NCI-H2196 (cell line): Measurements from ENCODE around the gene CD34.

Experiments used
- DNase-seq: peaks from one replicate; lab custom pipeline; 2025; ENCODE audit not compliant: unreplicated experiment; lab: John Stamatoyannopoulos, UW

CD34 gene

GRCh38 chr1:207858281-207858680, 52.6 kb downstream of the CD34 start:
- no peak for DNase-seq

GRCh38 chr1:207857447-207857846, 53.5 kb downstream of the CD34 start:
- no peak for DNase-seq

- DNase-seq = no peak
Measured at GRCh38 chr1:207856276-207857023, 54.5 kb downstream of the CD34 start.

- DNase-seq = no peak
Measured at GRCh38 chr1:207854001-207854400, 56.9 kb downstream of the CD34 start.

GRCh38 chr1:207853372-207853757, 57.6 kb downstream of the CD34 start:
- DNase-seq = no peak

- DNase-seq = no peak
Measured at GRCh38 chr1:207852576-207853371, 58.2 kb downstream of the CD34 start.

GRCh38 chr1:207851696-207852095, 59.2 kb downstream of the CD34 start:
- DNase-seq = no peak

GRCh38 chr1:207850621-207851407, 60.1 kb downstream of the CD34 start:
- DNase-seq = no peak

- DNase-seq = no peak
Measured at GRCh38 chr1:207849646-207850045, 61.3 kb downstream of the CD34 start.

- no peak for DNase-seq
Measured at GRCh38 chr1:207849016-207849415, 61.9 kb downstream of the CD34 start.

- DNase-seq = peak; percentile 12
Measured at GRCh38 chr1:207848234-207848633, 62.7 kb downstream of the CD34 start.

GRCh38 chr1:207847116-207847515, 63.8 kb downstream of the CD34 start:
- DNase-seq = no peak

GRCh38 chr1:207845109-207845508, 65.8 kb downstream of the CD34 start:
- DNase-seq = no peak

- no peak for DNase-seq
Measured at GRCh38 chr1:207844371-207844770, 66.6 kb downstream of the CD34 start.

GRCh38 chr1:207842506-207842905, 68.4 kb downstream of the CD34 start:
- DNase-seq = no peak

GRCh38 chr1:207841901-207842300, 69.0 kb downstream of the CD34 start:
- DNase-seq = no peak

GRCh38 chr1:207841293-207841692, 69.6 kb downstream of the CD34 start:
- DNase-seq = no peak

GRCh38 chr1:207840380-207840779, 70.5 kb downstream of the CD34 start:
- DNase-seq = no peak

GRCh38 chr1:207839083-207839413, 71.9 kb downstream of the CD34 start:
- DNase-seq = no peak

- no peak for DNase-seq
Measured at GRCh38 chr1:207838156-207839082, 72.5 kb downstream of the CD34 start.

- no peak for DNase-seq
Measured at GRCh38 chr1:207837673-207838072, 73.3 kb downstream of the CD34 start.
